Activated CD4-positive, alpha-beta T cell treated with anti-CD3 and anti-CD28 coated beads for 36 hours (primary cell): ENCODE data around the gene PRKCZ. TPM values are rescaled to one million over a fixed set of nuclear protein-coding genes. Genes with fewer than 3 reads are reported as not detected.

Source experiments
- ATAC-seq: fragments of 200-7000 bp; cut with Tn5 transposase; one replicate; pipeline ENCODE4 v1.10.0; 2021; ENCODE audit warnings: mild to moderate bottlenecking, moderate library complexity
- CTCF ChIA-PET: fragments of 350-600 bp; sonication (Branson Sonifier 250); formaldehyde crosslinking; loops from one replicate; lab custom pipeline; 2021; ENCODE audit warnings: antibody characterized with exemption; lab: Charles Lee
- POLR2A ChIA-PET: fragments of 350-600 bp; sonication (Branson Sonifier 250); formaldehyde crosslinking; loops from one replicate; lab custom pipeline; 2021; ENCODE audit warnings: antibody characterized with exemption, inconsistent platforms; lab: Charles Lee
- DNase-seq: peaks from one replicate; pipeline ENCODE4 v3.0.0-alpha.2; 2020
- H3K27ac Mint-ChIP-seq: one replicate; pipeline ENCODE4 v1.8.0; 2021; ENCODE audit warnings: mixed read lengths
- H3K27me3 Mint-ChIP-seq: one replicate; pipeline ENCODE4 v1.8.0; 2021; ENCODE audit warnings: mixed read lengths
- H3K36me3 Mint-ChIP-seq: one replicate; pipeline ENCODE4 v1.8.0; 2021; ENCODE audit warnings: low read depth, mixed read lengths
- H3K4me1 Mint-ChIP-seq: one replicate; pipeline ENCODE4 v1.8.0; 2021; ENCODE audit warnings: mixed read lengths
- H3K4me3 Mint-ChIP-seq: one replicate; pipeline ENCODE4 v1.8.0; 2021; ENCODE audit warnings: mild to moderate bottlenecking, moderate library complexity, mixed read lengths
- H3K9me3 Mint-ChIP-seq: one replicate; pipeline ENCODE4 v1.8.0; 2021; ENCODE audit warnings: low read depth, mixed read lengths
- intact Hi-C, 2 experiments: fragments of 100-400 bp; cut with DNase I in 1 of 2; cut with micrococcal nuclease in 1 of 2; formaldehyde crosslinking; loops; one replicate each; pipeline versions ENCODE4 v1.14.2 to v1.15.1; 2022 to 2024; cut with DNase I, micrococcal nuclease
- total RNA-seq, 2 experiments: library from RNA; stranded (reverse); gene quantifications; one replicate each; pipeline ENCODE4 v1.2.3, GENCODE V29; 2021

The PRKCZ gene
- total RNA-seq, 2 experiments from 2014 or later = 9.8 to 10.9 TPM

GRCh38 chr1:2172551-2173146 lies 122.4 kb downstream of the PRKCZ start:
- no peaks in the 10 kb centered on the region for H3K9me3 Mint-ChIP-seq
- intact Hi-C loops = loop anchor here (5.0 kb wide), 2 partner anchors 80 to 210 kb away; no protein-coding TSS in a partner anchor
- no peak overlapping the region for H3K4me3 Mint-ChIP-seq
- DNase-seq (no peak), ATAC-seq (no peak)
- POLR2A ChIA-PET = no interaction called here
- peaks cover 2% of the 10 kb centered on the region for H3K36me3 Mint-ChIP-seq
- peaks cover 2% of the 10 kb centered on the region for H3K4me1 Mint-ChIP-seq
- H3K27ac Mint-ChIP-seq = no peak overlapping the region
- no peaks in the 10 kb centered on the region for H3K27me3 Mint-ChIP-seq
- CTCF ChIA-PET = interaction anchor here (0.6 to 1.1 kb wide), 2 partner anchors 14 to 145 kb away, joined by 3 to 4 read pairs; no protein-coding TSS in a partner anchor

GRCh38 chr1:2173546-2174347 lies 123.5 kb downstream of the PRKCZ start:
- no peaks in the 10 kb centered on the region for H3K27me3 Mint-ChIP-seq
- H3K36me3 Mint-ChIP-seq = no peaks in the 10 kb centered on the region
- ATAC-seq = no peak
- CTCF ChIA-PET = interaction anchor here (0.6 to 2.2 kb wide), 23 partner anchors 10 to 214 kb away, joined by 3 to 11 read pairs (median 4); partner anchors contain the start of gene FAAP20
- DNase-seq = no peak
- no peak overlapping the region for H3K27ac Mint-ChIP-seq
- intact Hi-C loops = loop anchor here (1.0 to 5.0 kb wide), 4 partner anchors 41 to 211 kb away; no protein-coding TSS in a partner anchor
- H3K4me1 Mint-ChIP-seq = peaks cover 2% of the 10 kb centered on the region
- H3K9me3 Mint-ChIP-seq = no peaks in the 10 kb centered on the region
- POLR2A ChIA-PET = no interaction called here
- H3K4me3 Mint-ChIP-seq = no peak overlapping the region

- intact Hi-C loops = loop anchor here (1.0 to 5.0 kb wide), 4 partner anchors 42 to 212 kb away; no protein-coding TSS in a partner anchor
- CTCF ChIA-PET = interaction anchor here (0.6 to 2.2 kb wide), 32 partner anchors 9 to 256 kb away, joined by 3 to 11 read pairs (median 3); partner anchors contain the start of gene FAAP20
- Mint-ChIP-seq H3K36me3 (no peaks in the 10 kb centered on the region), H3K27me3 (no peaks in the 10 kb centered on the region), H3K27ac (peak overlapping the region; percentile 52), H3K4me3 (peak overlapping the region; percentile 61), H3K9me3 (no peaks in the 10 kb centered on the region), H3K4me1 (peaks cover 2% of the 10 kb centered on the region)
- POLR2A ChIA-PET = interaction anchor here (0.6 to 0.7 kb wide), 3 partner anchors 41 to 398 kb away, joined by 3 to 4 read pairs (median 3); no protein-coding TSS in a partner anchor
- peak; percentile 80 for ATAC-seq
- peak; percentile 73 for DNase-seq
Measured at GRCh38 chr1:2174348-2175054, 124.3 kb downstream of the PRKCZ start.

- intact Hi-C loops = no loop called here
- no peak for DNase-seq
- CTCF ChIA-PET = interaction anchor here (0.6 to 2.2 kb wide), 23 partner anchors 9 to 256 kb away, joined by 3 to 11 read pairs (median 4); partner anchors contain the start of gene FAAP20
- no peaks in the 10 kb centered on the region for H3K27me3 Mint-ChIP-seq
- H3K27ac Mint-ChIP-seq = peak overlapping the region; percentile 52
- no peak for ATAC-seq
- peaks cover 2% of the 10 kb centered on the region for H3K4me1 Mint-ChIP-seq
- H3K4me3 Mint-ChIP-seq = peak overlapping the region; percentile 61
- H3K9me3 Mint-ChIP-seq = no peaks in the 10 kb centered on the region
- POLR2A ChIA-PET = interaction anchor here (0.6 to 0.7 kb wide), 3 partner anchors 42 to 399 kb away, joined by 3 to 4 read pairs (median 3); no protein-coding TSS in a partner anchor
- H3K36me3 Mint-ChIP-seq = no peaks in the 10 kb centered on the region
Measured at GRCh38 chr1:2175055-2175414, 124.8 kb downstream of the PRKCZ start.

GRCh38 chr1:2175681-2176454 lies 125.7 kb downstream of the PRKCZ start:
- CTCF ChIA-PET = interaction anchor here (0.6 to 0.7 kb wide), 3 partner anchors 16 to 62 kb away, joined by 3 to 4 read pairs (median 4); partner anchors contain the start of gene FAAP20
- intact Hi-C loops = no loop called here
- POLR2A ChIA-PET = interaction anchor here (0.6 kb wide), 1 partner anchor 50 kb away, joined by 4 read pairs; no protein-coding TSS in a partner anchor

GRCh38 chr1:2176615-2177014 lies 126.4 kb downstream of the PRKCZ start:
- no peak overlapping the region for H3K27ac Mint-ChIP-seq
- H3K27me3 Mint-ChIP-seq = no peaks in the 10 kb centered on the region
- no peaks in the 10 kb centered on the region for H3K36me3 Mint-ChIP-seq
- no peak overlapping the region for H3K4me3 Mint-ChIP-seq
- ATAC-seq (no peak), DNase-seq (no peak)
- peaks cover 2% of the 10 kb centered on the region for H3K4me1 Mint-ChIP-seq
- H3K9me3 Mint-ChIP-seq = no peaks in the 10 kb centered on the region
- ChIA-PET CTCF (interaction anchor here (0.6 to 0.9 kb wide), 3 partner anchors 16 to 84 kb away, joined by 3 to 4 read pairs (median 3); partner anchors contain the start of gene FAAP20), POLR2A (no interaction called here)
- intact Hi-C loops = no loop called here

More at GRCh38 chr1:2175681-2176454, 125.7 kb downstream of the PRKCZ start:
- H3K27me3 Mint-ChIP-seq = no peaks in the 10 kb centered on the region
- H3K9me3 Mint-ChIP-seq = no peaks in the 10 kb centered on the region
- no peak for ATAC-seq
- no peak overlapping the region for H3K4me3 Mint-ChIP-seq
- no peaks in the 10 kb centered on the region for H3K36me3 Mint-ChIP-seq
- DNase-seq = no peak
- H3K4me1 Mint-ChIP-seq = peaks cover 2% of the 10 kb centered on the region
- H3K27ac Mint-ChIP-seq = no peak overlapping the region

- ATAC-seq (no peak), DNase-seq (no peak)
- ChIA-PET CTCF (interaction anchor here (0.7 kb wide), 2 partner anchors 17 to 1329 kb away, joined by 3 read pairs; no protein-coding TSS in a partner anchor), POLR2A (no interaction called here)
- no peak overlapping the region for H3K4me3 Mint-ChIP-seq
- H3K9me3 Mint-ChIP-seq = no peaks in the 10 kb centered on the region
- intact Hi-C loops = no loop called here
- H3K27ac Mint-ChIP-seq = no peak overlapping the region
- peaks cover 2% of the 10 kb centered on the region for H3K4me1 Mint-ChIP-seq
- no peaks in the 10 kb centered on the region for H3K36me3 Mint-ChIP-seq
- no peaks in the 10 kb centered on the region for H3K27me3 Mint-ChIP-seq
Measured at GRCh38 chr1:2177541-2177940, 127.3 kb downstream of the PRKCZ start.

- Mint-ChIP-seq H3K4me3 (no peak overlapping the region), H3K4me1 (peaks cover 2% of the 10 kb centered on the region), H3K27me3 (no peaks in the 10 kb centered on the region), H3K27ac (no peak overlapping the region), H3K9me3 (no peaks in the 10 kb centered on the region), H3K36me3 (no peaks in the 10 kb centered on the region)
- ATAC-seq (no peak), DNase-seq (no peak)
- intact Hi-C loops = no loop called here
- CTCF ChIA-PET = interaction anchor here (0.7 kb wide), 1 partner anchor 1328 kb away, joined by 3 read pairs; no protein-coding TSS in a partner anchor
- POLR2A ChIA-PET = no interaction called here
Measured at GRCh38 chr1:2177946-2178538, 127.8 kb downstream of the PRKCZ start.

- intact Hi-C loops = no loop called here
- Mint-ChIP-seq H3K4me1 (peaks cover 2% of the 10 kb centered on the region), H3K4me3 (no peak overlapping the region), H3K27ac (no peak overlapping the region), H3K9me3 (no peaks in the 10 kb centered on the region), H3K36me3 (no peaks in the 10 kb centered on the region), H3K27me3 (no peaks in the 10 kb centered on the region)
- DNase-seq (no peak), ATAC-seq (no peak)
- ChIA-PET CTCF (no interaction called here), POLR2A (interaction anchor here (0.6 kb wide), 1 partner anchor 10 kb away, joined by 6 read pairs; no protein-coding TSS in a partner anchor)
Measured at GRCh38 chr1:2178875-2179274, 128.7 kb downstream of the PRKCZ start.
